Neural cell (in vitro differentiated cells): ENCODE results near the gene SPATA19.

Experiments
- EP300 ChIP-seq: fragments of 450-650 bp; conservative IDR thresholded peaks from 2 replicates; pipeline ENCODE4 v1.6.1; 2014; ENCODE audit warnings: antibody characterized with exemption, mild to moderate bottlenecking, moderate library complexity; ENCODE audit not compliant: poor library complexity, severe bottlenecking
- EZH2 ChIP-seq: fragments of 200-600, 300-800 bp; shearing (Covaris generic), sonication (generic); IDR thresholded peaks from 2 replicates; pipeline ENCODE4 v1.6.1; 2014; ENCODE audit warnings: antibody characterized with exemption, low read length, borderline replicate concordance, mild to moderate bottlenecking; ENCODE audit not compliant: insufficient read depth, poor library complexity, severe bottlenecking
- MXI1 ChIP-seq: fragments of 450-650 bp; conservative IDR thresholded peaks from 2 replicates; pipeline ENCODE4 v1.6.1; 2014; ENCODE audit warnings: antibody characterized with exemption, mild to moderate bottlenecking; ENCODE audit not compliant: poor library complexity, severe bottlenecking
- POLR2AphosphoS5 ChIP-seq: IDR thresholded peaks from 2 replicates; pipeline ENCODE4 v1.6.1; 2012
- TF ChIP-seq, protein P1 (sequence below): fragments of 450-650 bp; IDR thresholded peaks from 2 replicates; pipeline ENCODE4 v1.5.1; 2014; ENCODE audit warnings: antibody characterized with exemption, mild to moderate bottlenecking, moderate library complexity; ENCODE audit not compliant: poor library complexity, severe bottlenecking
- TF ChIP-seq, protein P2 (sequence below): IDR thresholded peaks from 2 replicates; pipeline ENCODE4 v1.6.1; 2012; ENCODE audit warnings: borderline replicate concordance

DNA sequence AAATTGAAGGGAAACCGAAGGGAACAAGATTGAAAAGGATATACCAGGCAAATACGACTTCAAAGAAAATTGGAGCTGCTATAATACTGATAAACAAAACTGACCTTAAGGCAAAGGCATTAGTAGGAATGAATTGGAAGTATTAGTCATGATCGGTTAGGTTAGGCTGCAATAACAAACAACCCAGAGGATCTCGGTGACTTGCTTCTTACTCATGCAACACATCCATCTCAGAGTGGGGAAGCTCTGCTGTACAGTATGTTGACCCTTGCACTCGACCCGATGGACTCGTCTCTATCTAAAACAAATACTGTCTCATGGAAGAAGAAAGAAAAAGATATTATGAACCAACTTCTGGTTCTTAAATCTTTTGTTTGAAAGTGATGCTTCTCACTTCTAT is 42.3 kb downstream of the SPATA19 start:
- no peak for TF ChIP-seq POLR2AphosphoS5
- TF ChIP-seq, protein P1, sequence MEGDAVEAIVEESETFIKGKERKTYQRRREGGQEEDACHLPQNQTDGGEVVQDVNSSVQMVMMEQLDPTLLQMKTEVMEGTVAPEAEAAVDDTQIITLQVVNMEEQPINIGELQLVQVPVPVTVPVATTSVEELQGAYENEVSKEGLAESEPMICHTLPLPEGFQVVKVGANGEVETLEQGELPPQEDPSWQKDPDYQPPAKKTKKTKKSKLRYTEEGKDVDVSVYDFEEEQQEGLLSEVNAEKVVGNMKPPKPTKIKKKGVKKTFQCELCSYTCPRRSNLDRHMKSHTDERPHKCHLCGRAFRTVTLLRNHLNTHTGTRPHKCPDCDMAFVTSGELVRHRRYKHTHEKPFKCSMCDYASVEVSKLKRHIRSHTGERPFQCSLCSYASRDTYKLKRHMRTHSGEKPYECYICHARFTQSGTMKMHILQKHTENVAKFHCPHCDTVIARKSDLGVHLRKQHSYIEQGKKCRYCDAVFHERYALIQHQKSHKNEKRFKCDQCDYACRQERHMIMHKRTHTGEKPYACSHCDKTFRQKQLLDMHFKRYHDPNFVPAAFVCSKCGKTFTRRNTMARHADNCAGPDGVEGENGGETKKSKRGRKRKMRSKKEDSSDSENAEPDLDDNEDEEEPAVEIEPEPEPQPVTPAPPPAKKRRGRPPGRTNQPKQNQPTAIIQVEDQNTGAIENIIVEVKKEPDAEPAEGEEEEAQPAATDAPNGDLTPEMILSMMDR: no peak
- TF ChIP-seq, protein P2, sequence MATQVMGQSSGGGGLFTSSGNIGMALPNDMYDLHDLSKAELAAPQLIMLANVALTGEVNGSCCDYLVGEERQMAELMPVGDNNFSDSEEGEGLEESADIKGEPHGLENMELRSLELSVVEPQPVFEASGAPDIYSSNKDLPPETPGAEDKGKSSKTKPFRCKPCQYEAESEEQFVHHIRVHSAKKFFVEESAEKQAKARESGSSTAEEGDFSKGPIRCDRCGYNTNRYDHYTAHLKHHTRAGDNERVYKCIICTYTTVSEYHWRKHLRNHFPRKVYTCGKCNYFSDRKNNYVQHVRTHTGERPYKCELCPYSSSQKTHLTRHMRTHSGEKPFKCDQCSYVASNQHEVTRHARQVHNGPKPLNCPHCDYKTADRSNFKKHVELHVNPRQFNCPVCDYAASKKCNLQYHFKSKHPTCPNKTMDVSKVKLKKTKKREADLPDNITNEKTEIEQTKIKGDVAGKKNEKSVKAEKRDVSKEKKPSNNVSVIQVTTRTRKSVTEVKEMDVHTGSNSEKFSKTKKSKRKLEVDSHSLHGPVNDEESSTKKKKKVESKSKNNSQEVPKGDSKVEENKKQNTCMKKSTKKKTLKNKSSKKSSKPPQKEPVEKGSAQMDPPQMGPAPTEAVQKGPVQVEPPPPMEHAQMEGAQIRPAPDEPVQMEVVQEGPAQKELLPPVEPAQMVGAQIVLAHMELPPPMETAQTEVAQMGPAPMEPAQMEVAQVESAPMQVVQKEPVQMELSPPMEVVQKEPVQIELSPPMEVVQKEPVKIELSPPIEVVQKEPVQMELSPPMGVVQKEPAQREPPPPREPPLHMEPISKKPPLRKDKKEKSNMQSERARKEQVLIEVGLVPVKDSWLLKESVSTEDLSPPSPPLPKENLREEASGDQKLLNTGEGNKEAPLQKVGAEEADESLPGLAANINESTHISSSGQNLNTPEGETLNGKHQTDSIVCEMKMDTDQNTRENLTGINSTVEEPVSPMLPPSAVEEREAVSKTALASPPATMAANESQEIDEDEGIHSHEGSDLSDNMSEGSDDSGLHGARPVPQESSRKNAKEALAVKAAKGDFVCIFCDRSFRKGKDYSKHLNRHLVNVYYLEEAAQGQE: no peak
- no peak for TF ChIP-seq EZH2
- TF ChIP-seq MXI1: no peak
- TF ChIP-seq EP300: no peak
